HG03520 (cell line): ENCODE data around the gene ST6GALNAC1.

Experiments used
- ATAC-seq: cut with Tn5 transposase; IDR thresholded peaks from one replicate; pipeline ENCODE4 v1.9.1; 2021; ENCODE audit warnings: mild to moderate bottlenecking, moderate library complexity; ENCODE audit not compliant: unreplicated experiment

The ST6GALNAC1 gene

GRCh38 chr17:76581515-76581914 is 62.0 kb downstream of the ST6GALNAC1 start:
- ATAC-seq = no peak

- ATAC-seq = no peak
Measured at GRCh38 chr17:76579281-76579680, 64.3 kb downstream of the ST6GALNAC1 start.

- no peak for ATAC-seq
Measured at GRCh38 chr17:76578376-76578775, 65.2 kb downstream of the ST6GALNAC1 start.

- no peak for ATAC-seq
Measured at GRCh38 chr17:76577876-76578275, 65.7 kb downstream of the ST6GALNAC1 start.

- ATAC-seq = no peak
Measured at GRCh38 chr17:76576189-76576588, 67.4 kb downstream of the ST6GALNAC1 start.

- ATAC-seq = no peak
Measured at GRCh38 chr17:76575570-76575969, 68.0 kb downstream of the ST6GALNAC1 start.
